GM12878 (cell line): ENCODE results near the gene ADAM29. TPM values are rescaled to one million over a fixed set of nuclear protein-coding genes. Genes with fewer than 3 reads are reported as not detected.

ENCODE experiments used
- ATAC-seq: fragments of 200-7000 bp; cut with Tn5 transposase; 3 replicates; pipeline ENCODE4 v1.9.1; 2020; ENCODE audit warnings: mild to moderate bottlenecking, moderate library complexity
- BruUV-seq: library from RNA; stranded (reverse); fragments of 400-500 nt; replicated peaks from 2 replicates; lab custom pipeline; 2021; lab: Mats Ljungman, UMichigan
- CTCF ChIA-PET: fragments of 300-600 bp; sonication (Branson Sonifier 250); formaldehyde crosslinking; extraction: SDS; loops from one replicate; lab custom pipeline; 2021; ENCODE audit warnings: inconsistent platforms; lab: Yijun Ruan, JAX
- POLR2A ChIA-PET: fragments of 350-600 bp; formaldehyde crosslinking; extraction: SDS; loops from one replicate; lab custom pipeline; 2021; ENCODE audit warnings: inconsistent platforms; lab: Charles Lee
- RAD21 ChIA-PET: fragments of 300-600 bp; sonication (Branson Sonifier 250); formaldehyde crosslinking; loops from one replicate; lab custom pipeline; 2023; ENCODE audit warnings: antibody characterized with exemption; ENCODE audit not compliant: unreplicated experiment; lab: Charles Lee
- SMC1A ChIA-PET: fragments of 300-600 bp; sonication (Branson Sonifier 250); formaldehyde crosslinking; loops from one replicate; lab custom pipeline; 2023; ENCODE audit not compliant: unreplicated experiment, uncharacterized antibody; lab: Charles Lee
- DNase-seq: peaks from one replicate; pipeline ENCODE4 v3.0.0-alpha.2; 2011; ENCODE audit warnings: low read depth, low spot score
- FAIRE-seq: peaks from 3 replicates; lab custom pipeline; 2011; peaks lifted over from hg19 to GRCh38; lab: Jason Lieb, UNC
- H2AFZ ChIP-seq: 2 replicates; pipeline ENCODE4 v1.6.0; 2011; ENCODE audit warnings: low read depth, low read length, control low read depth; ENCODE audit not compliant: control insufficient read depth
- H3K27ac ChIP-seq: 2 replicates; pipeline ENCODE4 v1.5.1; 2011; ENCODE audit warnings: control low read depth; ENCODE audit not compliant: control insufficient read depth, insufficient read depth
- H3K27me3 ChIP-seq, 2 experiments: replicated peaks in 1 of 2; 2 replicates each; pipeline versions ENCODE4 v1.6.0 to v1.6.1; 2011; ENCODE audit warnings: low read length in 1 of 2; ENCODE audit not compliant: control insufficient read depth in 2 of 2, insufficient read depth in 2 of 2
- H3K36me3 ChIP-seq, 2 experiments: 2 replicates each; pipeline ENCODE4 v1.5.1; 2011; ENCODE audit warnings: low read length in 1 of 2; ENCODE audit not compliant: control insufficient read depth in 2 of 2, insufficient read depth in 2 of 2
- H3K4me1 ChIP-seq: 2 replicates; pipeline ENCODE4 v1.6.1; 2011; ENCODE audit warnings: mild to moderate bottlenecking, low read length, moderate library complexity, mixed read lengths; ENCODE audit not compliant: control insufficient read depth, insufficient read depth
- H3K4me2 ChIP-seq: 2 replicates; pipeline ENCODE4 v1.6.0; 2011; ENCODE audit warnings: control low read depth; ENCODE audit not compliant: control insufficient read depth, insufficient read depth
- H3K4me3 ChIP-seq: fragments of 200-600 bp; sonication (generic); 2 replicates; pipeline ENCODE4 v1.5.1; 2016
- H3K79me2 ChIP-seq: 2 replicates; pipeline ENCODE4 v1.6.0; 2011; ENCODE audit warnings: low read length; ENCODE audit not compliant: control insufficient read depth, insufficient read depth
- H3K9ac ChIP-seq: 2 replicates; pipeline ENCODE4 v1.8.0; 2011; ENCODE audit warnings: low read length, control low read depth, mixed read lengths; ENCODE audit not compliant: control insufficient read depth, insufficient read depth
- H3K9me3 ChIP-seq: replicated peaks from 3 replicates; pipeline ENCODE4 v1.5.1; 2011; ENCODE audit warnings: mild to moderate bottlenecking, low read length; ENCODE audit not compliant: control insufficient read depth, insufficient read depth
- H4K20me1 ChIP-seq: 2 replicates; pipeline ENCODE4 v1.6.0; 2011; ENCODE audit not compliant: control insufficient read depth, insufficient read depth
- CEBPB ChIP-seq, 2 experiments: fragments of 150-350 bp in 1 of 2; IDR thresholded peaks; 2 replicates each; pipeline ENCODE4 v1.6.1; 2012 to 2014; ENCODE audit warnings: low read depth in 2 of 2, low read length in 2 of 2, borderline replicate concordance in 1 of 2, inconsistent platforms in 1 of 2
- DPF2 ChIP-seq: fragments of 450-650 bp; IDR thresholded peaks from 2 replicates; pipeline ENCODE4 v1.6.1; 2017; ENCODE audit warnings: mild to moderate bottlenecking
- E2F4 ChIP-seq: IDR thresholded peaks from 2 replicates; pipeline ENCODE4 v1.6.1; 2012; ENCODE audit warnings: low read depth, low read length, improper control_type of control experiment
- EED ChIP-seq: sonication (generic); IDR thresholded peaks from 2 replicates; pipeline ENCODE4 v1.6.1; 2016; ENCODE audit warnings: antibody characterized with exemption, low read depth
- EP300 ChIP-seq, 2 experiments: fragments of 150-350 bp in 1 of 2; IDR thresholded peaks; 2 replicates each; pipeline ENCODE4 v1.6.1; 2011 to 2012; ENCODE audit warnings: low read depth in 2 of 2, low read length in 2 of 2, borderline replicate concordance in 1 of 2, improper control_type of control experiment in 1 of 2, inconsistent platforms in 1 of 2; ENCODE audit not compliant: control insufficient read depth in 1 of 2
- RELB ChIP-seq: fragments of 450-650 bp; IDR thresholded peaks from 2 replicates; pipeline ENCODE4 v1.6.1; 2017; ENCODE audit warnings: low read depth, mild to moderate bottlenecking, moderate library complexity
- SPI1 ChIP-seq: IDR thresholded peaks from 2 replicates; pipeline ENCODE4 v1.6.1; 2011; ENCODE audit warnings: low read depth, mild to moderate bottlenecking, low read length, moderate library complexity, borderline replicate concordance; ENCODE audit not compliant: insufficient read depth
- TAF1 ChIP-seq: IDR thresholded peaks from 2 replicates; pipeline ENCODE4 v1.6.1; 2011; ENCODE audit warnings: mild to moderate bottlenecking, low read depth, low read length, borderline replicate concordance
- in situ Hi-C: fragments of 300-500 bp; cut with MboI; formaldehyde crosslinking; loops from 9 replicates; pipeline ENCODE4 v1.14.3; 2018; ENCODE audit warnings: mixed read lengths
- intact Hi-C: fragments of 100-400 bp; cut with micrococcal nuclease; formaldehyde crosslinking; loops from one replicate; pipeline ENCODE4 v1.14.2; 2022; ENCODE audit not compliant: unreplicated experiment
- polyA plus RNA-seq, 11 experiments: library from polyadenylated mRNA; depleted of rRNA in 4 of 11; unstranded in 6 of 11; stranded (reverse) in 5 of 11; fragments of >200 nt; fragmentation: Nextera tagmentation in 4 of 11; fragmentation: Illumina TruSeq in 1 of 11; extraction: Ambion mirVana in 4 of 11; extraction: Trizol in 1 of 11; gene quantifications; 1 replicate in 1 of 11; 2 replicates in 10 of 11; pipeline versions ENCODE4 v1.2.1 to v1.2.3, GENCODE V29; 2011 to 2016; ENCODE audit warnings: inconsistent platforms in 2 of 11, missing spikeins in 2 of 11, low read depth in 1 of 11
- total RNA-seq, 4 experiments: library from RNA; depleted of rRNA in 3 of 4; stranded (reverse); fragments of >200 nt in 3 of 4; fragmentation: Illumina TruSeq in 1 of 4; extraction: Trizol in 1 of 4; gene quantifications; 2 replicates each; pipeline versions ENCODE4 v1.2.1 to v1.2.3, GENCODE V29; 2013 to 2021

ADAM29 gene
- total and polyA plus RNA-seq, 10 of the 15 experiments (the other 5 are each of a cell fraction or from before 2014, with no cell fraction given): 0.04 to 0.20 (median 0.10) TPM; not detected in 7

GRCh38 chr4:174946246-174946645 lies 28.1 kb downstream of the ADAM29 start:
- H3K27ac ChIP-seq: no peak overlapping the region
- no peaks in the 10 kb centered on the region; the same call in 2 of the 3 replicates for H3K9me3 ChIP-seq
- H3K27me3 ChIP-seq: no peaks in the 10 kb centered on the region
- DNase-seq (no peak), ATAC-seq (peak; percentile 84), FAIRE-seq (no peak)
- no peaks in the 10 kb centered on the region for H3K4me1 ChIP-seq
- SMC1A ChIA-PET: interaction anchor here (0.7 to 3.7 kb wide), 10 partner anchors 8 to 103 kb away, joined by 3 to 19 read pairs (median 4); no protein-coding TSS in a partner anchor
- intact Hi-C loops: no loop called here
- no peak overlapping the region for H3K9ac ChIP-seq
- CTCF ChIA-PET: interaction anchor here (0.7 to 2.3 kb wide), 4 partner anchors 9 to 72 kb away, joined by 3 to 6 read pairs (median 4); no protein-coding TSS in a partner anchor
- H3K4me3 ChIP-seq: no peak overlapping the region
- no peaks in the 10 kb centered on the region for H4K20me1 ChIP-seq
- no peak overlapping the region for H3K4me2 ChIP-seq
- TF ChIP-seq TAF1 (no peak), SPI1 (peak; percentile 70; the same call in 1 of the 2 replicates), RELB (0 out of 2 replicates have a peak, but pooled peaks have one; percentile 16), CEBPB (IDR thresholded peaks at IDR 0.05; ENCODE audit: borderline replicate concordance in 1 of 2, low read depth in 2 of 2, low read length in 2 of 2) (no peak), DPF2 (0 out of 2 replicates have a peak, but pooled peaks have one; percentile 28), EED (no peak), EP300 (IDR thresholded peaks at IDR 0.05; ENCODE audit: borderline replicate concordance in 1 of 2, control insufficient read depth in 1 of 2, low read depth in 2 of 2, low read length in 2 of 2) (0 out of 4 replicates have a peak, but pooled peaks of 1 of the 2 experiments have one; percentile 19), E2F4 (no peak)
- no peaks in the 10 kb centered on the region for H3K36me3 ChIP-seq
- no peak overlapping the region for H2AFZ ChIP-seq
- in situ Hi-C loops: no loop called here
- RAD21 ChIA-PET: interaction anchor here (0.7 to 1.4 kb wide), 6 partner anchors 13 to 178 kb away, joined by 3 to 5 read pairs (median 4); no protein-coding TSS in a partner anchor
- POLR2A ChIA-PET: interaction anchor here (1.0 to 1.1 kb wide), 2 partner anchors 13 to 18 kb away, joined by 3 to 4 read pairs; no protein-coding TSS in a partner anchor
- H3K79me2 ChIP-seq: no peaks in the 10 kb centered on the region
- BruUV-seq: no TSS peak
